Jurkat, Clone E6-1 (cell line): Measurements from ENCODE around the gene LTV1.

Experiments
- DNase-seq: peaks from one replicate; pipeline ENCODE4 v3.0.0-alpha.2; 2011; ENCODE audit warnings: low read depth, low spot score
- H3K4me3 ChIP-seq: 2 replicates; pipeline ENCODE4 v1.5.1; 2011; ENCODE audit warnings: mild to moderate bottlenecking, low read length, control low read depth, moderate library complexity

LTV1 gene

GRCh38 chr6:143878272-143878760 lies 35.2 kb downstream of the LTV1 start:
- no peak overlapping the region for H3K4me3 ChIP-seq
- no peak for DNase-seq

GRCh38 chr6:143880412-143880811 lies 37.3 kb downstream of the LTV1 start:
- no peak for DNase-seq
- no peak overlapping the region for H3K4me3 ChIP-seq

- H3K4me3 ChIP-seq = no peak overlapping the region
- no peak for DNase-seq
These were observed 39.3 kb downstream of the LTV1 start for GRCh38 chr6:143882401-143882930.

- no peak overlapping the region for H3K4me3 ChIP-seq
- no peak for DNase-seq
These were observed 41.2 kb downstream of the LTV1 start for GRCh38 chr6:143884216-143884900.

GRCh38 chr6:143885116-143885515 lies 42.0 kb downstream of the LTV1 start:
- DNase-seq = no peak
- H3K4me3 ChIP-seq = no peak overlapping the region

- H3K4me3 ChIP-seq = no peak overlapping the region
- DNase-seq = no peak
These were observed 51.5 kb downstream of the LTV1 start for GRCh38 chr6:143894655-143895054.

- H3K4me3 ChIP-seq = no peak overlapping the region
- DNase-seq = no peak
These were observed 53.2 kb downstream of the LTV1 start for GRCh38 chr6:143896126-143896860.

GRCh38 chr6:143900358-143900757 lies 57.2 kb downstream of the LTV1 start:
- no peak for DNase-seq
- H3K4me3 ChIP-seq = no peak overlapping the region

GRCh38 chr6:143901885-143902750 lies 59.0 kb downstream of the LTV1 start:
- DNase-seq = no peak
- no peak overlapping the region for H3K4me3 ChIP-seq

- DNase-seq = no peak
- H3K4me3 ChIP-seq = no peak overlapping the region
These were observed 59.7 kb downstream of the LTV1 start for GRCh38 chr6:143902827-143903226.

GRCh38 chr6:143911028-143911427 lies 67.9 kb downstream of the LTV1 start:
- no peak for DNase-seq
- no peak overlapping the region for H3K4me3 ChIP-seq

GRCh38 chr6:143912671-143913070 lies 69.5 kb downstream of the LTV1 start:
- H3K4me3 ChIP-seq = no peak overlapping the region
- no peak for DNase-seq
